Thoracic aorta (tissue), 2 donors: ENCODE data around the gene ZNF100. TPM values are rescaled to one million over a fixed set of nuclear protein-coding genes. Genes with fewer than 3 reads are reported as not detected.

ENCODE experiments used
- ATAC-seq: fragments of 150-250 bp; one replicate; pipeline ENCODE4 v1.8.0; 2017; ENCODE audit warnings: low read depth; ENCODE audit not compliant: insufficient number of reproducible peaks, low FRiP score
- DNase-seq: peaks from one replicate; pipeline ENCODE4 v3.0.0-alpha.2; 2020; ENCODE audit warnings: low spot score
- H3K27ac ChIP-seq, 2 donors: fragments of 200-600 bp; sonication (generic); 1 replicate in 1 of 2; 2 replicates in 1 of 2; pipeline ENCODE4 v1.5.1; 2016; ENCODE audit warnings: mild to moderate bottlenecking in 2 of 2, moderate library complexity in 2 of 2
- H3K27me3 ChIP-seq: fragments of 200-600 bp; sonication (generic); replicated peaks from 2 replicates; pipeline ENCODE4 v1.6.0; 2016; ENCODE audit warnings: mild to moderate bottlenecking; ENCODE audit not compliant: insufficient read depth
- H3K36me3 ChIP-seq: fragments of 200-600 bp; sonication (generic); one replicate; pipeline ENCODE4 v1.5.1; 2016
- H3K4me1 ChIP-seq, 2 donors: fragments of 200-600 bp; sonication (generic); 1 replicate in 1 of 2; 2 replicates in 1 of 2; pipeline versions ENCODE4 v1.5.1 to v1.6.0; 2016; ENCODE audit warnings: low read depth in 2 of 2, mild to moderate bottlenecking in 1 of 2; ENCODE audit not compliant: control insufficient read depth in 1 of 2
- H3K4me3 ChIP-seq: fragments of 200-600 bp; sonication (generic); 2 replicates; pipeline ENCODE4 v1.5.1; 2016; ENCODE audit warnings: mild to moderate bottlenecking
- H3K9me3 ChIP-seq: fragments of 200-600 bp; sonication (generic); 2 replicates; pipeline ENCODE4 v1.5.1; 2016
- CTCF ChIP-seq: fragments of 200-600 bp; sonication (generic); IDR thresholded peaks from one replicate; pipeline ENCODE4 v1.5.1; 2019; ENCODE audit warnings: antibody characterized with exemption
- total RNA-seq, 2 donors: library from RNA; depleted of rRNA; stranded (reverse); fragments of >200 nt; gene quantifications; one replicate each; pipeline versions ENCODE4 v1.1.0 to v1.2.3, GENCODE V29; 2016

The ZNF100 gene
- total RNA-seq, 2 donors from 2014 or later = 6.6 to 9.1 TPM

GRCh38 chr19:21697698-21698097 lies 69.7 kb downstream of the ZNF100 start:
- Histone ChIP-seq H3K9me3 (no peaks in the 10 kb centered on the region), H3K4me1 (no peaks in the 10 kb centered on the region), H3K27me3 (no peaks in the 10 kb centered on the region), H3K4me3 (no peak overlapping the region), H3K27ac (no peak overlapping the region), H3K36me3 (no peaks in the 10 kb centered on the region)
- no peak for ATAC-seq
- TF ChIP-seq CTCF = no peak
- DNase-seq = no peak

GRCh38 chr19:21694171-21694906 lies 73.0 kb downstream of the ZNF100 start:
- TF ChIP-seq CTCF = no peak
- Histone ChIP-seq H3K27ac (no peak overlapping the region), H3K36me3 (no peaks in the 10 kb centered on the region), H3K4me3 (no peak overlapping the region), H3K9me3 (no peaks in the 10 kb centered on the region), H3K4me1 (no peaks in the 10 kb centered on the region), H3K27me3 (no peaks in the 10 kb centered on the region)
- no peak for ATAC-seq
- DNase-seq = no peak

- ATAC-seq (no peak), DNase-seq (no peak)
- Histone ChIP-seq H3K36me3 (no peaks in the 10 kb centered on the region), H3K4me3 (no peak overlapping the region), H3K27ac (no peak overlapping the region), H3K9me3 (no peaks in the 10 kb centered on the region), H3K4me1 (no peaks in the 10 kb centered on the region), H3K27me3 (no peaks in the 10 kb centered on the region)
- TF ChIP-seq CTCF = no peak
Observed at GRCh38 chr19:21693399-21693798, 74.0 kb downstream of the ZNF100 start.

- TF ChIP-seq CTCF = no peak
- H3K9me3 ChIP-seq = no peaks in the 10 kb centered on the region
- DNase-seq = no peak
- H3K27ac ChIP-seq = no peak overlapping the region
- no peaks in the 10 kb centered on the region for H3K36me3 ChIP-seq
- no peaks in the 10 kb centered on the region for H3K27me3 ChIP-seq
- ATAC-seq = no peak
- H3K4me1 ChIP-seq = no peaks in the 10 kb centered on the region
- no peak overlapping the region for H3K4me3 ChIP-seq
Observed at GRCh38 chr19:21691661-21692060, 75.7 kb downstream of the ZNF100 start.

- Histone ChIP-seq H3K9me3 (no peaks in the 10 kb centered on the region), H3K4me3 (no peak overlapping the region), H3K4me1 (no peaks in the 10 kb centered on the region), H3K27ac (no peak overlapping the region), H3K27me3 (no peaks in the 10 kb centered on the region), H3K36me3 (no peaks in the 10 kb centered on the region)
- no peak for TF ChIP-seq CTCF
- DNase-seq = no peak
- no peak for ATAC-seq
Observed at GRCh38 chr19:21688464-21688863, 78.9 kb downstream of the ZNF100 start.
